ENCODE measurements around the gene GPR139.

GPR139 gene

DNA sequence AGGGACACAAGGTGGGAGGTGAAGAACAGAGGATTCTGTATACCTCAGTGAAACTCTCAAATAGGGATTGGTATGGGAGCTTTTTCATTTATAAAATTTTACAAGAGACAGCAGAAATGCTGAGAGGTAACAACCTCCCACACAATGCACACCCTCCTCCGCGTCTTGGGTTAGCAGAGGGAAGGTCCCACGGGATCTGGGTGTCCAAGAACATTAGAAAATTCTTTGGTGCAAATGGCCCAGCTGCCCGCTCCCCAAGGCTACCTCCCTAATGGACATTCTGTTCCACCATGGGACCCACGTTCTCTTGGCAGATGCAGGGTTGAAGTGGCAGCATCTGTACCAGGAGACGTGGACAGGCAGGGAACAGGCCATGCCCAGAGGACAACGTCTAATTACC, 22.5 kb downstream of the GPR139 start (continued):
- TF ChIP-seq, protein P1, sequence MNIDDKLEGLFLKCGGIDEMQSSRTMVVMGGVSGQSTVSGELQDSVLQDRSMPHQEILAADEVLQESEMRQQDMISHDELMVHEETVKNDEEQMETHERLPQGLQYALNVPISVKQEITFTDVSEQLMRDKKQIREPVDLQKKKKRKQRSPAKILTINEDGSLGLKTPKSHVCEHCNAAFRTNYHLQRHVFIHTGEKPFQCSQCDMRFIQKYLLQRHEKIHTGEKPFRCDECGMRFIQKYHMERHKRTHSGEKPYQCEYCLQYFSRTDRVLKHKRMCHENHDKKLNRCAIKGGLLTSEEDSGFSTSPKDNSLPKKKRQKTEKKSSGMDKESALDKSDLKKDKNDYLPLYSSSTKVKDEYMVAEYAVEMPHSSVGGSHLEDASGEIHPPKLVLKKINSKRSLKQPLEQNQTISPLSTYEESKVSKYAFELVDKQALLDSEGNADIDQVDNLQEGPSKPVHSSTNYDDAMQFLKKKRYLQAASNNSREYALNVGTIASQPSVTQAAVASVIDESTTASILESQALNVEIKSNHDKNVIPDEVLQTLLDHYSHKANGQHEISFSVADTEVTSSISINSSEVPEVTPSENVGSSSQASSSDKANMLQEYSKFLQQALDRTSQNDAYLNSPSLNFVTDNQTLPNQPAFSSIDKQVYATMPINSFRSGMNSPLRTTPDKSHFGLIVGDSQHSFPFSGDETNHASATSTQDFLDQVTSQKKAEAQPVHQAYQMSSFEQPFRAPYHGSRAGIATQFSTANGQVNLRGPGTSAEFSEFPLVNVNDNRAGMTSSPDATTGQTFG (tag by site-specific recombination; IDR thresholded peaks at IDR 0.05; ENCODE audit: borderline replicate concordance), result no peak
- no peak for TF ChIP-seq ZNF132 (tag by site-specific recombination; IDR thresholded peaks at IDR 0.05; ENCODE audit: borderline replicate concordance)
- TF ChIP-seq ZNF426 (tag by site-specific recombination; IDR thresholded peaks at IDR 0.05), result no peak
- TF ChIP-seq ZNF626 (tag by site-specific recombination; IDR thresholded peaks at IDR 0.05), result no peak
- TF ChIP-seq, protein P2, sequence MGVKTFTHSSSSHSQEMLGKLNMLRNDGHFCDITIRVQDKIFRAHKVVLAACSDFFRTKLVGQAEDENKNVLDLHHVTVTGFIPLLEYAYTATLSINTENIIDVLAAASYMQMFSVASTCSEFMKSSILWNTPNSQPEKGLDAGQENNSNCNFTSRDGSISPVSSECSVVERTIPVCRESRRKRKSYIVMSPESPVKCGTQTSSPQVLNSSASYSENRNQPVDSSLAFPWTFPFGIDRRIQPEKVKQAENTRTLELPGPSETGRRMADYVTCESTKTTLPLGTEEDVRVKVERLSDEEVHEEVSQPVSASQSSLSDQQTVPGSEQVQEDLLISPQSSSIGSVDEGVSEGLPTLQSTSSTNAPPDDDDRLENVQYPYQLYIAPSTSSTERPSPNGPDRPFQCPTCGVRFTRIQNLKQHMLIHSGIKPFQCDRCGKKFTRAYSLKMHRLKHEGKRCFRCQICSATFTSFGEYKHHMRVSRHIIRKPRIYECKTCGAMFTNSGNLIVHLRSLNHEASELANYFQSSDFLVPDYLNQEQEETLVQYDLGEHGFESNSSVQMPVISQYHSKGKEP (tag by site-specific recombination; IDR thresholded peaks at IDR 0.05), result no peak
- TF ChIP-seq, protein P3, sequence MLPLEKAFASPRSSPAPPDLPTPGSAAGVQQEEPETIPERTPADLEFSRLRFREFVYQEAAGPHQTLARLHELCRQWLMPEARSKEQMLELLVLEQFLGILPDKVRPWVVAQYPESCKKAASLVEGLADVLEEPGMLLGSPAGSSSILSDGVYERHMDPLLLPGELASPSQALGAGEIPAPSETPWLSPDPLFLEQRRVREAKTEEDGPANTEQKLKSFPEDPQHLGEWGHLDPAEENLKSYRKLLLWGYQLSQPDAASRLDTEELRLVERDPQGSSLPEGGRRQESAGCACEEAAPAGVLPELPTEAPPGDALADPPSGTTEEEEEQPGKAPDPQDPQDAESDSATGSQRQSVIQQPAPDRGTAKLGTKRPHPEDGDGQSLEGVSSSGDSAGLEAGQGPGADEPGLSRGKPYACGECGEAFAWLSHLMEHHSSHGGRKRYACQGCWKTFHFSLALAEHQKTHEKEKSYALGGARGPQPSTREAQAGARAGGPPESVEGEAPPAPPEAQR (tag by site-specific recombination; IDR thresholded peaks at IDR 0.05), result no peak
- no peak for TF ChIP-seq ZNF239 (tag by site-specific recombination; IDR thresholded peaks at IDR 0.05)
- no peak for TF ChIP-seq ZNF624 (tag by site-specific recombination; IDR thresholded peaks at IDR 0.05)
- TF ChIP-seq, protein P4, sequence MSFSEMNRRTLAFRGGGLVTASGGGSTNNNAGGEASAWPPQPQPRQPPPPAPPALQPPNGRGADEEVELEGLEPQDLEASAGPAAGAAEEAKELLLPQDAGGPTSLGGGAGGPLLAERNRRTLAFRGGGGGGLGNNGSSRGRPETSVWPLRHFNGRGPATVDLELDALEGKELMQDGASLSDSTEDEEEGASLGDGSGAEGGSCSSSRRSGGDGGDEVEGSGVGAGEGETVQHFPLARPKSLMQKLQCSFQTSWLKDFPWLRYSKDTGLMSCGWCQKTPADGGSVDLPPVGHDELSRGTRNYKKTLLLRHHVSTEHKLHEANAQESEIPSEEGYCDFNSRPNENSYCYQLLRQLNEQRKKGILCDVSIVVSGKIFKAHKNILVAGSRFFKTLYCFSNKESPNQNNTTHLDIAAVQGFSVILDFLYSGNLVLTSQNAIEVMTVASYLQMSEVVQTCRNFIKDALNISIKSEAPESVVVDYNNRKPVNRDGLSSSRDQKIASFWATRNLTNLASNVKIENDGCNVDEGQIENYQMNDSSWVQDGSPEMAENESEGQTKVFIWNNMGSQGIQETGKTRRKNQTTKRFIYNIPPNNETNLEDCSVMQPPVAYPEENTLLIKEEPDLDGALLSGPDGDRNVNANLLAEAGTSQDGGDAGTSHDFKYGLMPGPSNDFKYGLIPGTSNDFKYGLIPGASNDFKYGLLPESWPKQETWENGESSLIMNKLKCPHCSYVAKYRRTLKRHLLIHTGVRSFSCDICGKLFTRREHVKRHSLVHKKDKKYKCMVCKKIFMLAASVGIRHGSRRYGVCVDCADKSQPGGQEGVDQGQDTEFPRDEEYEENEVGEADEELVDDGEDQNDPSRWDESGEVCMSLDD (tag by site-specific recombination; IDR thresholded peaks at IDR 0.05), result no peak
- no peak for TF ChIP-seq ZBTB7A (tag by site-specific recombination; IDR thresholded peaks at IDR 0.05; ENCODE audit: low read depth)

DNA sequence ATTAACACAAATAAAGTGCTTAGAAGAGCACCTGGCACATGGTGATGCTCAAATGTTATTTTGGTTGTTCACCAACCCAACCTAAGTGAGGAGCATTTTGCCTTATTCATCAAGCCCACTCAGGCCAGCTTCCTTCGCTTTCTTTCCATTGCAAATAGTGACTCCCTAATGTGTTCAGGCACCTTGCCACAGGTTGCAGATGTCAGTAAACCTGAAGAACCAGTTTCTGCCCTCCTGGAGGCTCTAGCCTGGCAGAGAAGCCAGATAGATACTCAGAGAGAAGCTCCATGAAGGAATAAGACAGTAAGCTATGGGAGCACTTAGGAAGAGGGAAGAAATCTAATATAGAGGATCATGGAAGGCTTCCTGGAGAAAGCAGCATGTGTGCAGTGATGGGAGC, 23.9 kb downstream of the GPR139 start:
- POLR2A ChIA-PET, result no interaction called here
- Histone ChIP-seq H3K36me3 (ENCODE audit: control insufficient read depth in 2 of 2, insufficient read depth in 1 of 2, low read length in 2 of 2) (no peaks in the 10 kb centered on the region), H3K4me1 (ENCODE audit: control insufficient read depth, insufficient read depth, low read length) (no peaks in the 10 kb centered on the region), H3K9me3 (ENCODE audit: control insufficient read depth, insufficient read depth, low read depth, low read length) (no peaks in the 10 kb centered on the region), H3K4me3 (ENCODE audit: low read depth, low read length) (no peak overlapping the region), H3K27ac (ENCODE audit: extremely low read depth, low read depth, low read length) (no peak overlapping the region)
- CTCF ChIA-PET, result no interaction called here
- TF ChIP-seq ZNF157 (tag by site-specific recombination; IDR thresholded peaks at IDR 0.05), result no peak
- no peak for TF ChIP-seq ZNF596 (tag by site-specific recombination; IDR thresholded peaks at IDR 0.05)
- no peak for TF ChIP-seq ZNF677 (tag by site-specific recombination; IDR thresholded peaks at IDR 0.05)
- TF ChIP-seq ZNF701 (tag by site-specific recombination; IDR thresholded peaks at IDR 0.05), result no peak
- TF ChIP-seq, protein P5, sequence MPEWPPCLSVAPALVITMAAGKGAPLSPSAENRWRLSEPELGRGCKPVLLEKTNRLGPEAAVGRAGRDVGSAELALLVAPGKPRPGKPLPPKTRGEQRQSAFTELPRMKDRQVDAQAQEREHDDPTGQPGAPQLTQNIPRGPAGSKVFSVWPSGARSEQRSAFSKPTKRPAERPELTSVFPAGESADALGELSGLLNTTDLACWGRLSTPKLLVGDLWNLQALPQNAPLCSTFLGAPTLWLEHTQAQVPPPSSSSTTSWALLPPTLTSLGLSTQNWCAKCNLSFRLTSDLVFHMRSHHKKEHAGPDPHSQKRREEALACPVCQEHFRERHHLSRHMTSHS (tag by site-specific recombination; IDR thresholded peaks at IDR 0.05), result no peak
- TF ChIP-seq, protein P6, sequence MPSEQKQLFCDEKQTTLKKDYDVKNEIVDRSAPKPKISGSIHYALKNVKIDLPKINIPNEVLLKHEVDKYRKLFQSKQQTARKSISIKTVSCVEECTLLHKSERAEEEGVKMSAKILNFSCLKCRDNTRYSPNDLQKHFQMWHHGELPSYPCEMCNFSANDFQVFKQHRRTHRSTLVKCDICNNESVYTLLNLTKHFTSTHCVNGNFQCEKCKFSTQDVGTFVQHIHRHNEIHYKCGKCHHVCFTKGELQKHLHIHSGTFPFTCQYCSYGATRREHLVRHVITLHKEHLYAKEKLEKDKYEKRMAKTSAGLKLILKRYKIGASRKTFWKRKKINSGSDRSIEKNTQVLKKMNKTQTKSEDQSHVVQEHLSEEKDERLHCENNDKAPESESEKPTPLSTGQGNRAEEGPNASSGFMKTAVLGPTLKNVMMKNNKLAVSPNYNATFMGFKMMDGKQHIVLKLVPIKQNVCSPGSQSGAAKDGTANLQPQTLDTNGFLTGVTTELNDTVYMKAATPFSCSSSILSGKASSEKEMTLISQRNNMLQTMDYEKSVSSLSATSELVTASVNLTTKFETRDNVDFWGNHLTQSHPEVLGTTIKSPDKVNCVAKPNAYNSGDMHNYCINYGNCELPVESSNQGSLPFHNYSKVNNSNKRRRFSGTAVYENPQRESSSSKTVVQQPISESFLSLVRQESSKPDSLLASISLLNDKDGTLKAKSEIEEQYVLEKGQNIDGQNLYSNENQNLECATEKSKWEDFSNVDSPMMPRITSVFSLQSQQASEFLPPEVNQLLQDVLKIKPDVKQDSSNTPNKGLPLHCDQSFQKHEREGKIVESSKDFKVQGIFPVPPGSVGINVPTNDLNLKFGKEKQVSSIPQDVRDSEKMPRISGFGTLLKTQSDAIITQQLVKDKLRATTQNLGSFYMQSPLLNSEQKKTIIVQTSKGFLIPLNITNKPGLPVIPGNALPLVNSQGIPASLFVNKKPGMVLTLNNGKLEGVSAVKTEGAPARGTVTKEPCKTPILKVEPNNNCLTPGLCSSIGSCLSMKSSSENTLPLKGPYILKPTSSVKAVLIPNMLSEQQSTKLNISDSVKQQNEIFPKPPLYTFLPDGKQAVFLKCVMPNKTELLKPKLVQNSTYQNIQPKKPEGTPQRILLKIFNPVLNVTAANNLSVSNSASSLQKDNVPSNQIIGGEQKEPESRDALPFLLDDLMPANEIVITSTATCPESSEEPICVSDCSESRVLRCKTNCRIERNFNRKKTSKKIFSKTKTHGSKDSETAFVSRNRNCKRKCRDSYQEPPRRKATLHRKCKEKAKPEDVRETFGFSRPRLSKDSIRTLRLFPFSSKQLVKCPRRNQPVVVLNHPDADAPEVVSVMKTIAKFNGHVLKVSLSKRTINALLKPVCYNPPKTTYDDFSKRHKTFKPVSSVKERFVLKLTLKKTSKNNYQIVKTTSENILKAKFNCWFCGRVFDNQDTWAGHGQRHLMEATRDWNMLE (tag by site-specific recombination; conservative IDR thresholded peaks at IDR 0.05; ENCODE audit: low read depth), result no peak
- no peak for TF ChIP-seq SP3 (tag by site-specific recombination; IDR thresholded peaks at IDR 0.05)
- no peak for TF ChIP-seq ZNF19 (tag by site-specific recombination; IDR thresholded peaks at IDR 0.05; ENCODE audit: low read depth)
- TF ChIP-seq HOXA7 (CRISPR knock-in tag; IDR thresholded peaks at IDR 0.05; ENCODE audit: borderline replicate concordance), result no peak
- no peak for TF ChIP-seq ZNF2 (tag by site-specific recombination; IDR thresholded peaks at IDR 0.05)
- no peak for TF ChIP-seq EGR2 (tag by site-specific recombination; IDR thresholded peaks at IDR 0.05; ENCODE audit: low read depth)
- no peak for TF ChIP-seq ZNF510 (tag by site-specific recombination; IDR thresholded peaks at IDR 0.05; ENCODE audit: insufficient replicate concordance)
- no peak for TF ChIP-seq ZNF248 (tag by site-specific recombination; IDR thresholded peaks at IDR 0.05)
- TF ChIP-seq ZNF416 (tag by site-specific recombination; IDR thresholded peaks at IDR 0.05), result no peak
